ENCODE results near the gene MS4A4A.

DNA sequence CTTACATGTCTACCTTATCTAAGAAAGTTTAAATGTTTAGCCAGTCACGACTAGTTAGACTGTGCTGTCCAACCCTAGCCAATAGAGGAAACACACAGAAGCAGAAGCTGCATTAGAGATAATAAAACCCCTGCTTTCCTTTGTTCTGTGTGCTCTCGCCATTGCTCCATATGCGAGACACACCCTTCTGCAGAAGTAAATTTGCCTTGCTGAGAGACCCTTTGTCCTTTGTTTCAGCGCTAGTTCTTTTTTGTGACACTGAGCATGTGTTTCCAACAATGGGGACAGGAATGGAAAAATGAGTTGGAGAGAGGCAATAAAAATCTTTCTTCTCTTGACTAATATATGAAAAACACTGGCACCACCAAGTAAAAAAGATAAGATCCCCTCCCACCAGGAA is 19.5 kb upstream of the MS4A4A start:
- no peak for TF ChIP-seq POLR2A (IDR thresholded peaks at IDR 0.05)
- TF ChIP-seq CTCF (IDR thresholded peaks at IDR 0.05), result no peak

All from body of pancreas (tissue), 4 donors.